ENCODE data around the gene MAML2.

DNA sequence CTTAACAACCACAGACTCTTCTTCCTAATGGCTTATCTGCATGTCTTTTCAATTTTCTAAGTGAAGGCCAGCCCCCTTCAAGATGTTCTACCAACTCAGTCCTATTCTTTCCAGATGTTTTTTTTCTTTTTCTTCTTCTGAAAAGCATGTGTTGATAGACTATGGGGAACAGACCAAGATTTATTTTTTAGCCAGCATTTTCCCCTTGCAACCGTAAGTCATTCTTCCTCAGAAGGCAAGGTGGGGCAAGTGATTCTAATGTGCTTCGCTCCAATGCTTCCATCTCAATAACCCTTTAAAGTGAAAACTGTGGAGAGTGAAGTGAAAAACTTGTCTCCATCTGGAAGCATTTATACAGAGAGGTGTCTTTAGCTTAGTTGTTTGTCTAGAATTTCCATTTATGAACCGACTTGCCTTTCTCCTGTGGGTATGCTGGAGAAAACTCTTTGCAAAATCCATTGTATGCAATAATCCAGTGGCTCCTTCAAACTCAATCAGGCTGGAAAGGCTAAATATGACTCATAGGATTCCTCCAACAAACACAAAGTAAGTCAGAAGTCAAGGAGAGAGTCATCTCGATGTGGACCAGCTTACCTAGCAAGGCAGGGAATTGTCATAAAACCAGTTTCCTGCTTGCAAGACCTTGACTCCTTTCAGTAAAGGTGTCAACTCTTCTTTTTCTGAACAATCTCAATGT is 83.7 kb downstream of the MAML2 start:
- TF ChIP-seq POLR2AphosphoS5 (IDR thresholded peaks at IDR 0.05) = no peak
- TF ChIP-seq, protein P1, sequence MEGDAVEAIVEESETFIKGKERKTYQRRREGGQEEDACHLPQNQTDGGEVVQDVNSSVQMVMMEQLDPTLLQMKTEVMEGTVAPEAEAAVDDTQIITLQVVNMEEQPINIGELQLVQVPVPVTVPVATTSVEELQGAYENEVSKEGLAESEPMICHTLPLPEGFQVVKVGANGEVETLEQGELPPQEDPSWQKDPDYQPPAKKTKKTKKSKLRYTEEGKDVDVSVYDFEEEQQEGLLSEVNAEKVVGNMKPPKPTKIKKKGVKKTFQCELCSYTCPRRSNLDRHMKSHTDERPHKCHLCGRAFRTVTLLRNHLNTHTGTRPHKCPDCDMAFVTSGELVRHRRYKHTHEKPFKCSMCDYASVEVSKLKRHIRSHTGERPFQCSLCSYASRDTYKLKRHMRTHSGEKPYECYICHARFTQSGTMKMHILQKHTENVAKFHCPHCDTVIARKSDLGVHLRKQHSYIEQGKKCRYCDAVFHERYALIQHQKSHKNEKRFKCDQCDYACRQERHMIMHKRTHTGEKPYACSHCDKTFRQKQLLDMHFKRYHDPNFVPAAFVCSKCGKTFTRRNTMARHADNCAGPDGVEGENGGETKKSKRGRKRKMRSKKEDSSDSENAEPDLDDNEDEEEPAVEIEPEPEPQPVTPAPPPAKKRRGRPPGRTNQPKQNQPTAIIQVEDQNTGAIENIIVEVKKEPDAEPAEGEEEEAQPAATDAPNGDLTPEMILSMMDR (IDR thresholded peaks at IDR 0.05 in 8 of 11, conservative IDR thresholded peaks at IDR 0.05 in 3 of 11) = no peak

Data from spleen (tissue), 7 donors.